Measurements from ENCODE around the gene SWAP70. TPM values are rescaled to one million over a fixed set of nuclear protein-coding genes. Genes with fewer than 3 reads are reported as not detected.

SWAP70 gene
- polyA plus RNA-seq (2011; rRNA removed) (20.9 and 24.6 TPM in 2 replicates), polyA minus RNA-seq (2011; rRNA and poly(A)+ RNA removed) (15.4 and 20.1 TPM in 2 replicates)

DNA sequence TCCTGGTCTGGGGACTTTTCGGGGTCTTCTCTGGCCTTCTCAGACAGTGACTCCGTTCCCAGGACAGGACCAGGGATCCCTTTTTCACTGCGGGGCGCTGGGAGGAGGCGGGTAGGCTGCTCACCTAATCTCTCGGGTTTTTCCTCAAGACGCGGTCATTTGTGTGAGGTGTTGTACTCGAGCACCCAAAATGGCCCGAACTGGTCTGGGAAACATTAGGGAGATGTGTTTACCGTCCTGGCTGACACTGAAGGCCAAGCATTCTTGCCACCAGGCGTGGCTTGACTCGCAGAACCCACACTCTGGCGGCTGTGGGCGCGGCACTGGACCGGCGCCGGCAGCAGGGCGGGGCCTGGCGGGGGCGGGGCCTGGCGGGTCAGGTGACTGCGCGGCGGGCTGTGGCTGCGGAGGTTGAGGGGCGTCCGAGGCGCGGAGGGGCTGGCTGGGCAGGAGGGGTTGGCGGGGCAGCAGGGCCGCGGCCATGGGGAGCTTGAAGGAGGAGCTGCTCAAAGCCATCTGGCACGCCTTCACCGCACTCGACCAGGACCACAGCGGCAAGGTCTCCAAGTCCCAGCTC lies at the start of gene SWAP70:
Gene SWAP70 (plus strand): TSS at position 379 of the 577 bp plus-strand sequence. CDS start 103 bp downstream, at position 482.
- Histone ChIP-seq H3K27ac (ENCODE audit: low read depth, low read length) (peak within 1 kb of the TSS; percentile 77), H3K27me3 (ENCODE audit: control insufficient read depth, insufficient read depth, low read length) (no peaks in the 10 kb centered on the region), H3K4me3 (ENCODE audit: low read depth, low read length) (peak within 1 kb of the TSS; percentile 91), H3K9me3 (ENCODE audit: control insufficient read depth, insufficient read depth, low read length) (peaks cover 3% of the 10 kb centered on the region)
- POLR2A ChIA-PET, result interaction anchor here (0.8 to 1.5 kb wide), 3 partner anchors 51 to 203 kb away, joined by 3 to 6 read pairs (median 3); partner anchors contain the start of gene ZNF143
- CTCF ChIA-PET, result interaction anchor here (0.6 to 1.4 kb wide), 2 partner anchors 19 to 51 kb away, joined by 3 to 4 read pairs; no protein-coding TSS in a partner anchor
- peak; percentile 62 for TF ChIP-seq CTCF (IDR thresholded peaks at IDR 0.05; ENCODE audit: low read depth, low read length)
- DNase-seq (ENCODE audit: low read depth, low spot score), result peak; percentile 59

DNA sequence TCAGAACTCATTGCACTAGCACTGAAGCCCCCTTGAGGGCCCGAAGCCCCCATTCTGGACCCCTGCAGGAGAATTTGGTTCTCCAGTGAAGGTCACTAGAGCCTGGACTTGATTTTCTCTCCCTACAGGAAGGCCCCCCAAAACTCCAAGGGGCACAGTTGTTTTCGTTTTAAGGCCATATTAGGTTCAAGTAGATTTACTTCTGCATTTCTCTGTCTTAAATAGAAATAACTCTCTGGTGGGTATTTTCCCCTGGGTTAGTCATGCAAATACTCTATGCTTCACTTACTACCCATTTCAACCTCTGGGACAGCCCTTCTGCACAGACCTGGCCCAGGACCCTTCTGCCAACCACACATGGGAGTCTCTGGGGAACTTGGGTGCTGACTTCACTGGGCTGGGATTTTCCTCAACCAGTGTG lies 48.8 kb upstream of the SWAP70 start:
- CTCF ChIA-PET, result no interaction called here

GRCh38 chr11:9616042-9616675 lies 47.7 kb upstream of the SWAP70 start:
- no peak for DNase-seq (ENCODE audit: low read depth, low spot score)
- TF ChIP-seq CTCF (IDR thresholded peaks at IDR 0.05; ENCODE audit: low read depth, low read length), result no peak
- H3K4me3 ChIP-seq (ENCODE audit: low read depth, low read length), result no peak overlapping the region
- no peak overlapping the region for H3K27ac ChIP-seq (ENCODE audit: low read depth, low read length)
- H3K27me3 ChIP-seq (ENCODE audit: control insufficient read depth, insufficient read depth, low read length), result no peaks in the 10 kb centered on the region
- no peaks in the 10 kb centered on the region for H3K9me3 ChIP-seq (ENCODE audit: control insufficient read depth, insufficient read depth, low read length)
- POLR2A ChIA-PET, result no interaction called here
- CTCF ChIA-PET, result no interaction called here

More for the DNA sequence above, 48.8 kb upstream of the SWAP70 start:
- no peak for TF ChIP-seq CTCF (IDR thresholded peaks at IDR 0.05; ENCODE audit: low read depth, low read length)
- POLR2A ChIA-PET, result no interaction called here
- H3K27ac ChIP-seq (ENCODE audit: low read depth, low read length), result no peak overlapping the region
- no peak overlapping the region for H3K4me3 ChIP-seq (ENCODE audit: low read depth, low read length)
- no peaks in the 10 kb centered on the region for H3K27me3 ChIP-seq (ENCODE audit: control insufficient read depth, insufficient read depth, low read length)
- no peaks in the 10 kb centered on the region for H3K9me3 ChIP-seq (ENCODE audit: control insufficient read depth, insufficient read depth, low read length)
- DNase-seq (ENCODE audit: low read depth, low spot score), result no peak

- no peaks in the 10 kb centered on the region for H3K27me3 ChIP-seq (ENCODE audit: control insufficient read depth, insufficient read depth, low read length)
- H3K4me3 ChIP-seq (ENCODE audit: low read depth, low read length), result no peak overlapping the region
- POLR2A ChIA-PET, result no interaction called here
- no peak for DNase-seq (ENCODE audit: low read depth, low spot score)
- H3K27ac ChIP-seq (ENCODE audit: low read depth, low read length), result no peak overlapping the region
- CTCF ChIA-PET, result interaction anchor here (0.6 kb wide), 1 partner anchor 356 kb away, joined by 3 read pairs; no protein-coding TSS in a partner anchor
- no peaks in the 10 kb centered on the region for H3K9me3 ChIP-seq (ENCODE audit: control insufficient read depth, insufficient read depth, low read length)
- TF ChIP-seq CTCF (IDR thresholded peaks at IDR 0.05; ENCODE audit: low read depth, low read length), result no peak
These were observed 47.0 kb upstream of the SWAP70 start for GRCh38 chr11:9616858-9617257.

DNA sequence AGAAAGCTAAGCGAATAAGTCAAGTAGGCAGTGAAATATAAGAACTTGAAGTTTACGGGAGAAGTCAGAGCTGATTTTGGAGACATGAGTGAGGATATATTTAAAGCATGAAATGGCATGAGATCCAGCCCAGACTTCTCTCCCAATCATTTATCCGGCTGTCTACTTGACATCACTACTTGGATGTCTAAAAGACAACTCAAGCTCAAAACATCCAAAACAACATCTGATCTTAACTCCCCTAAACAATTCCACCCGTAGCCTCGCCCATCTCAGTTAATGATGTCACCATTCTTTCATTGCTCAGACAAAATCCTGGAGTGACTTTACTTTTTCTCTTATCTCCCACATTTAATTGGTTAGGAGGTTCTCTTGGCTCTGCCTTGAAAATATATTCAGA lies 45.9 kb upstream of the SWAP70 start:
- DNase-seq (ENCODE audit: low read depth, low spot score), result no peak
- H3K27me3 ChIP-seq (ENCODE audit: control insufficient read depth, insufficient read depth, low read length), result no peaks in the 10 kb centered on the region
- ChIA-PET POLR2A (interaction anchor here (0.6 to 1.1 kb wide), 2 partner anchors 43 to 45 kb away, joined by 5 to 9 read pairs; partner anchors contain the start of gene WEE1), CTCF (interaction anchor here (0.5 to 0.7 kb wide), 2 partner anchors 140 to 266 kb away, joined by 3 to 7 read pairs; no protein-coding TSS in a partner anchor)
- no peak overlapping the region for H3K27ac ChIP-seq (ENCODE audit: low read depth, low read length)
- H3K9me3 ChIP-seq (ENCODE audit: control insufficient read depth, insufficient read depth, low read length), result no peaks in the 10 kb centered on the region; the same call in 1 of the 2 replicates
- no peak overlapping the region for H3K4me3 ChIP-seq (ENCODE audit: low read depth, low read length)
- TF ChIP-seq CTCF (IDR thresholded peaks at IDR 0.05; ENCODE audit: low read depth, low read length), result no peak

Data from AG04450 (cell line).